Stimulated activated memory B cell treated with anti-CD40 and anti-IgM and Interleukin-4, amounts not matched to agents 10 μg/mL and 1 μg/mL and 100 μg/mL, for 72 hours (primary cell): ENCODE results near the gene CYB5R3.
A peak's percentile ranks its signal among the peaks of the same experiment; 100 is the strongest.

Experiments used
- ATAC-seq: fragments of 150-1000 bp; cut with Tn5 transposase; 2 replicates; pipeline ENCODE4 v1.10.0; 2021
- H3K27ac Mint-ChIP-seq: one replicate; pipeline ENCODE4 v1.8.0; 2022; ENCODE audit warnings: mild to moderate bottlenecking, mixed read lengths
- H3K27me3 Mint-ChIP-seq: one replicate; pipeline ENCODE4 v1.8.0; 2022; ENCODE audit warnings: mixed read lengths
- H3K36me3 Mint-ChIP-seq: one replicate; pipeline ENCODE4 v1.8.0; 2022; ENCODE audit warnings: mixed read lengths
- H3K4me1 Mint-ChIP-seq: one replicate; pipeline ENCODE4 v1.8.0; 2022; ENCODE audit warnings: mixed read lengths
- H3K4me3 Mint-ChIP-seq: one replicate; pipeline ENCODE4 v1.8.0; 2022; ENCODE audit warnings: mild to moderate bottlenecking, moderate library complexity, mixed read lengths
- H3K9me3 Mint-ChIP-seq: one replicate; pipeline ENCODE4 v1.8.0; 2022; ENCODE audit warnings: mixed read lengths

The CYB5R3 gene

DNA sequence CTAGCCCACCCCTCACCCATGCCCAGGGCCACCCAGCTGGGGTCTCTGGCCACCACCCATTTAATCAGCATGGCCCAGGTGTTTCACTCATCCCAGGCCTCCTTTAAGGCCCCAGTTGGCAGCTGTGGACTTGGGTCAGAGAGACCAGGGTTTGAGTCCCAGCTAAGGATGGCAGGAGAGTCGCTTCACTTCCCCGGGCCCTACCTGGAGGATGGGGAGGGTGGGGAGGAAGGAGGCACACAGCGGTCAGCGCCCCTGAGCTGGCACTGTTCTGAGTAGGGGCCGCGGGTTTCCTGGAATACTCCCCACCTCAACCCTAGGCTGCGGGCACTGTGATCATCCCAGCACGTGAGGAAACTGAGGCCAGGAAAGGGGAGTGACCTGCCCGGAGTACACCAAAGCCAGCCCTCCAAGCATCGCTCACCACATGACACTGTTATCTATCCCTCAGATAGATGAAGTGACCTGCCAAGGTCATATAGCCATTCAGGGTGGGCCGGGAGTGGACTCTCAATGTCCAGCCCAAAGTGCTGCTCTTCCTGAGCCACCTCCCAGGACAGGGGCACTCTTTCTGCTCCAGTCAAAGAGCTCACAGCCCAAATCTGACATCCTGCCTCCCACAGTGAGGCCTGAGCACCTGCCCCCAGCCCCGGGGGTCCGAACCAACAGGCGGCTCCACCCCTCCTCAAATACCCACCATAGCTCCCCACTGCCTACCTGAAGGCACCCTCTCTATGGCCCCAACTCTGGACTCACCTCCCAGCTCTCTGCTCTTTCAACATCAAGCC lies 5.4 kb downstream of the CYB5R3 start:
- peak overlapping the region; percentile 85 for H3K27ac Mint-ChIP-seq

DNA sequence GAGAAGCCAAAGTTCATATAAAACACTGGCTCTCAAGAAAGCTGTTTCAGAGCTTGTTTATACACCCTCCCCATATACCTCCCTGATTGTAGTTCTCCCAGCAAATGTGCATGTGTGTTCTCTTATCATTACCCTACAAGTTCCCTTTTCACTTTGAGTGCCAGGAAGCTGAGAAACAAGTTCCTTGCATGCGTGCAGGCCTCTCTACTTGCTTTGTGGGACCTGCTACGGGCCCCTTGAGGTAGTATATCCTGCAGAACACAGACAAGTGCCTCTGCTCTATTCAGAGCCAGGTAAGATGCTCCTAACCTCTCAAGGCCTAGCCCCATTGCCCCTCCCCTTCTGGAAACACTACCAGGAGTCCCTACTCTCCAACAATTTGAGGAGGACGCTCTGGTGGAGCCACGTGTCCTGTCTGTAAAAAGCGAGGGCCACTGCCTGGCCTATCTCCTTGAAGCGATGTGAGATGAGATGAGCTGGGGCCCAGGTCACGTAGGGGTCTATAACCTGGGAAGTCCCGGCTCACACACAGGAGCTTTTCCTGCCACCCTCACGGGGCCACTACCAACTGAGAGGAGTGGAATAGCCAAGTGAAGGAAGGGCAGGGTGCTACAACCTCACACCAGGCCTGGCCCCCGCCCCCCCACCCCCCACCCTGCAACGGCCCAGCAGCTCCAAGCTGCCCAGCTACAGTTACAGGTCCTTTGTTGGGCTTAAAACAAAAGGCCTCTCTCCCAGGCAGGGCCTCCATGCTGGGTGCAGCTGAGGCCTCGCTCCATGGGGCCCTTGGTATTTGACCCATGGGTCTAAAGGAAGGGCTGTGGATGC lies 6.2 kb downstream of the CYB5R3 start:
- peaks cover 6% of the 10 kb centered on the region for H3K36me3 Mint-ChIP-seq

More for the DNA sequence above, 5.4 kb downstream of the CYB5R3 start:
- H3K36me3 Mint-ChIP-seq, result peaks cover 6% of the 10 kb centered on the region
- no peaks in the 10 kb centered on the region for H3K9me3 Mint-ChIP-seq
- H3K27me3 Mint-ChIP-seq, result no peaks in the 10 kb centered on the region
- no peak overlapping the region for H3K4me3 Mint-ChIP-seq
- ATAC-seq, result no peak
- peaks cover 66% of the 10 kb centered on the region for H3K4me1 Mint-ChIP-seq

DNA sequence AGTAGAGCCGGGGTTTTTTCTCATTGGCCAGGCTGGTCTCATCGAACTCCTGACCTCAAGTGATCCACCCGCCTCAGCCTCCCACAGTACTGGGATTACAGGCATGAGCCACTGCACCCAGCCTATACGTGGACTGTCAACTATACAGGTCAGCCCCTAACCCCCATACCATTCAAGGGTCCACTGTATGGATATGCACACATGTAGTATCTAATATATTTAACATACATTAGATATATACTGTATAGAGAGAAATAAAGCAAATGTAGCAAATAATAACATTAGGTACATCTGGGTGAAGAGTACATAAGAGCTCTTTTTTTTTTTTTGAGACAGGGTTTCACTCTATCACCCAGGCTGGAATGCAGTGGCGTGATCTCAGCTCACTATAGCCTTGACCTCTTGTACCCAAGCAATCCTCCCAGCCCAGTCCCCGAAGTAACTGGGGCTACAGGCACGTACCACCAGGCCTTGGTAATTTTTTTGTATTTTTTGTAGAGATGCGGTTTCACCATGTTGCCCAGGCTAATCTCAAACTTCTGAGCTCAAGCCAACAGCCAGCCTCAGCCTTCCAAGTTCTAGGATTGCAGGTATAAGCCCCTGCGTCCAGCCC lies 7.3 kb downstream of the CYB5R3 start:
- Mint-ChIP-seq H3K36me3 (peaks cover 6% of the 10 kb centered on the region), H3K4me3 (no peak overlapping the region), H3K27me3 (no peaks in the 10 kb centered on the region), H3K4me1 (peaks cover 50% of the 10 kb centered on the region), H3K9me3 (no peaks in the 10 kb centered on the region), H3K27ac (peak overlapping the region; percentile 72)
- no peak for ATAC-seq

More for the DNA sequence above, 6.2 kb downstream of the CYB5R3 start:
- peak; percentile 86 for ATAC-seq
- peaks cover 60% of the 10 kb centered on the region for H3K4me1 Mint-ChIP-seq
- H3K9me3 Mint-ChIP-seq, result no peaks in the 10 kb centered on the region
- H3K27ac Mint-ChIP-seq, result peak overlapping the region; percentile 72
- no peak overlapping the region for H3K4me3 Mint-ChIP-seq
- no peaks in the 10 kb centered on the region for H3K27me3 Mint-ChIP-seq

DNA sequence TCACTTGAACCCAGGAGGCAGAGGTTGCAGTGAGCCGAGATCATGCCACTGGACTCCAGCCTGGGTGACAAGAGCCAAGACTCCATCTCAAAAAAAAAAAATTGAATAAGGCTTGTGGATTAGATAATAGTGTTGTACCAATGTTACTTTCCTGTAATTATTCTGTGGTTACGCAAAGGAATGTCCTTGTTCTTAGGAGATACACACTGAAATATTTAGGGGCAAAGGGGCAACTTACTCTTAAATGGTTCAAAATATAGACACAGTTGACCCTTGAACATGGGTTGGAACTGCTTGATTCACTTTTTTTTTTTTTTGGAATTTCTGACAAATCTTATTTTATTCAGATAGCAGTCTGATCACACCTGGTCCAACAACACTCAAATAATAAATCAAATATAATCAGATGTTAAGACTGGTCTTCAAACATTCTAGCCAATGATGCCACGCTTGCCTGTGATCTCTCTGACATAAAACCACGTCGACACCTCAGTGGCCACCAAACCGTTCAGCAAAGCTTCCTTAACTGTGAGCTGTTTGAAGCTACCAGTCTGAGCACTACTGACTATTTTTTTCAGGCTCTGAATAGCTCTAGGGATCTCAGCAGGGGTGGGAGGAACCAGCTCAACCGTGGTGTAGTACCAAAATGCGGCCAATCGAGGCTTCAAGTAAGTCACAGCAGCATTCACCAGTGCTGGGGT lies 9.5 kb downstream of the CYB5R3 start:
- H3K36me3 Mint-ChIP-seq, result peaks cover 16% of the 10 kb centered on the region

DNA sequence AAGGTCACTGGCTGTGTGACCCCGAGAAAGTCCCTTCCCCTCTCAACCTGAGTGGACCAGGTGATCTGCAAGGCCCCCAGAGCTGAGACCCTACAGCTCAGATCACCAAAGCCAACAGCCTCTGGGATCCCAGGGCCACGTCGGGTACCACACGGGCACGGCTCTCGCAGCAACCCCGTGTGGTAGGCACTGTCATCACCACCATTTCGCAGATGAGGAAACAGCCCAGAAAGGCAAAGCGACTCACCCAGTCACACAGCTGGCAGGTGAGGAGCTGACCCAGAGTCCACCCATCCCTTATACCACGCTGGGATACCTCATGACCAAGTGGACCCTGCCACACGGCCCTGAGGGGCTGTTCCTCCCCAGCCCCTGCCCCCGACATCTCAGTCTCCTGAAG lies 11.6 kb downstream of the CYB5R3 start:
- peaks cover 11% of the 10 kb centered on the region for H3K4me1 Mint-ChIP-seq
- H3K27ac Mint-ChIP-seq, result no peak overlapping the region
- H3K4me3 Mint-ChIP-seq, result no peak overlapping the region
- no peaks in the 10 kb centered on the region for H3K9me3 Mint-ChIP-seq
- no peak for ATAC-seq
- H3K36me3 Mint-ChIP-seq, result peaks cover 25% of the 10 kb centered on the region
- H3K27me3 Mint-ChIP-seq, result no peaks in the 10 kb centered on the region

More for the DNA sequence above, 9.5 kb downstream of the CYB5R3 start:
- ATAC-seq, result no peak
- Mint-ChIP-seq H3K9me3 (no peaks in the 10 kb centered on the region), H3K27me3 (no peaks in the 10 kb centered on the region), H3K27ac (no peak overlapping the region), H3K4me1 (peaks cover 28% of the 10 kb centered on the region), H3K4me3 (no peak overlapping the region)

DNA sequence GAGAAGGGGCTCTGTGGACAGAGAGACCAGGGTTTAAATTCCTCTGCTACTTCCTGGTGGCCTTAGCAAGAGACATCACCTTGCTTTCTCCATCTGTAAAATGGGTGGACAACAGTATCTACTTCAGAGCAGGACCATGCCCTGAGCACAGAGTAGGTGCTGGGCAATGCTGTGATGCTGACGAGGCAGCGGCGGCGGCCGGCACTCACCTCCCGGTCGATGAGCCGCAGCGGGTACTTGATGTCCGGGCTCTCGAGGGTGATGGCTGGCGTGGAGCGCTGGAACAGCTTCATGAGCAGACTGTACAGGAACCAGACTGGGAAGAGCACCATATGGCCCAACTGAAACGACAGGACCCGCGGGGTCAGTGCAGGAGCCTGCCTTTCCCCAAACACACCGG lies 12.7 kb downstream of the CYB5R3 start:
- H3K36me3 Mint-ChIP-seq, result peaks cover 35% of the 10 kb centered on the region
- no peak overlapping the region for H3K27ac Mint-ChIP-seq
- ATAC-seq, result no peak
- no peak overlapping the region for H3K4me3 Mint-ChIP-seq
- H3K27me3 Mint-ChIP-seq, result no peaks in the 10 kb centered on the region
- no peaks in the 10 kb centered on the region for H3K9me3 Mint-ChIP-seq
- H3K4me1 Mint-ChIP-seq, result peaks cover 8% of the 10 kb centered on the region

DNA sequence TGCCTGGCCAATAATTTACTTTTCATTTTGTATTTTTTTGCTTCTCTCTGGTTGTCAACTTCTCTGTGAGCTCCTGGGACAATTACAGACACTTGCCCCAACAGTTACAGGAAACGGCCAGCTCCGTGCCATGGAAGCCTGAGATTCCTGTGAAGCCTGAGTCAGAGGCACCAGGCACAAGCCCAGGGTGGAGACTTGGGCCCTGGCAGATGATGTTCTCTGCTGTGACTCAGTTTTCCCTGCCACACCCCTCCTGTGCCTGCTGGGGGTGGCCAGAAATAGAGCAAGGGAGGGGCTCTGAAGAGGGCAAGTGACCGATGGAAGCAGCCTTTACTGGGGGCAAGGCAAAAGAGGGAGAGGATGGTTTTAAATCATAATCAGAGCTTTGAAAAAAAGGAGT lies 13.7 kb downstream of the CYB5R3 start:
- Mint-ChIP-seq H3K27ac (no peak overlapping the region), H3K4me3 (no peak overlapping the region), H3K4me1 (peaks cover 3% of the 10 kb centered on the region), H3K36me3 (peaks cover 38% of the 10 kb centered on the region), H3K27me3 (no peaks in the 10 kb centered on the region), H3K9me3 (no peaks in the 10 kb centered on the region)
- ATAC-seq, result no peak

DNA sequence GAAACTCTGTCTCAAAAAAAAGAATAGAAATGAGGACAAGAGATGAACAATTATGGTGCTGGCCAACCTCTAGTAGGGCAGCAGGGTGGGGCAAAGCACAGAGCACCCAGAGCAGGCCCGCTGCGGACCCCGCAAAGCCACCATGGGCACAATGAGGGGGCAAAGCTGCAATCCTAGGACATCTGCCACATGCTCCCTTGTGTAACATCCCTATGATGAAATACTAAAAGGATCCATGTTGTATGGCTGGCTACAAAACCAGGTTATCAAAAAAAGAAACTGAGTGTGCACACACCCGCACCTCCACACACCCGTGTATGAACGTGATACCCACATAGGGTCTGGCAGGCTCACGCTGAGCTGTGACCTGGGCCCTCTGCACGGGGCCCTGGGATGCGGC lies 16.2 kb downstream of the CYB5R3 start:
- Mint-ChIP-seq H3K4me1 (no peaks in the 10 kb centered on the region), H3K9me3 (no peaks in the 10 kb centered on the region), H3K27me3 (no peaks in the 10 kb centered on the region), H3K36me3 (peaks cover 57% of the 10 kb centered on the region), H3K27ac (no peak overlapping the region), H3K4me3 (no peak overlapping the region)
- ATAC-seq, result no peak

DNA sequence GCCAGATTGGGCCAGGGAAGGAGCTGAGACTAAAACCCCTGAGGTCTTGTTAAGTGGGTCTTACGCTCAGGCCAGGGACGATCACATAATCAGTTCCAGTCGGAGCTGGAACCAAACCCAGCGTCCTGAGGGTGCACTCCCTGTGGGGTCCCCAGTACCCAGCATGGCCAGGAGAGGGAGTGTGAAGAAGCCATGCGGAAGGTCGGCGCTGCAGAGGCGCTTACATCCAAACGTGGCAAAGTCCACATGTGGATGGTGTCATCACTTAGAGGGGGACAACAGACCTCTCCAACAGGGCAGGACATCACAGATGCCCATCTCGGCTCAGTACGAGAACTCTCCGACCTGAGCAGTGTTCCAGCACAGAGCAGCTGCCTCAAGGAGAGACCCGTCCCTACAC lies 17.1 kb downstream of the CYB5R3 start:
- Mint-ChIP-seq H3K27me3 (no peaks in the 10 kb centered on the region), H3K4me3 (no peak overlapping the region), H3K4me1 (no peaks in the 10 kb centered on the region), H3K36me3 (peaks cover 58% of the 10 kb centered on the region), H3K27ac (no peak overlapping the region), H3K9me3 (no peaks in the 10 kb centered on the region)
- ATAC-seq, result no peak

DNA sequence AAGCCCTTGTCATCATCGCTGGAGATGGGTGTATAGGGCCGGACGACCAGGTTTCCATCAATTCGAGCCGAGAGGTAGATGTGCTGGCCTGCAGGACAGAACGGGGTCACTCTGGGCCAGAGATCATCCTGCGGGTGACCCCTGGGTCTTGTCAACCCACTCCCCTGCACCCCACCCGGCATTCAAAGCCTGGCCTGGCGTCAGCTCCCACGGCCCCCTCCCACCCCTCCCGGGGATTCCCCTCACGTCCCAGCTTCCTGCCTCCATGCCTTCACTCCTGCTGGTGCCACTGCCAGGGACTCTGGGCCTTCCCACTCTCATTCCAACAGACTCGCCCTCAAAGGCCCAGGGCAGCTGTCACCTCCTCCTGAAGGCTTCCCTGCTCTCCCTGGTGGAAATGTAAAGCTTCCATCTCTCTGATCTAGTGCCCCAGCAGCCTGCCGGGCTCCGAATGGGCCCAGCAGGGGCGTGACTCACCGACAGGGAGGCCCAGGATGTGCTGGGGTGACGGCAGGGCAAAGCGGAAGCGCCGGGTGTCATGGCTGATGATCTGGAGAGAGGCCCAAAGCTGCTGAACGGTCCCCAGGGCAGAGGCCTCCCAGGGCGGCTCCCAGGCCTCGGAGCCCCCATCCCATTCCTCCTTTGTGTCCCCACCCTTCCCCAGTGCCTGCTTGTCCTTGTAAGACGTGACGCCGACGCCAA lies 18.1 kb downstream of the CYB5R3 start:
- Mint-ChIP-seq H3K9me3 (no peaks in the 10 kb centered on the region), H3K27ac (no peak overlapping the region), H3K27me3 (no peaks in the 10 kb centered on the region), H3K36me3 (peaks cover 63% of the 10 kb centered on the region), H3K4me1 (no peaks in the 10 kb centered on the region), H3K4me3 (no peak overlapping the region)
- no peak for ATAC-seq

DNA sequence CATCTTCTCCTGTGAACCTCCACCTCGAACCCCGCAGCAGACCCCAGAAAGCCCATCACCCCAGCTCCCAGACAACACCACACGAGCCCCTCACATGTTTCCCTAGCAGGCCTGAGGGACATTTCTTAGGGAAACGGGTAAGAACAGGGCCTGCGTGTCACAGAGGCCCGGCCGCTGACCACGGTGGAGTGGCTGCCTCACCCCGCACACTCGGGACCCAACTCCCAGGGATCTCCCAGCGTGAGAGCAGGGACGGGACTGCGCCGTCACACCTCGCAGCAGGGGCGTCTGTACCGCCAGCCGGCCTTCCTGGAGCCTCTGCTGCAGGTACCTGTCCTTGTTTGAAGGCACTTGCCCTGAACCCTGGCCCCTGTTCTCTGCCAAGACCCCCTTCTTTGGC lies 19.0 kb downstream of the CYB5R3 start:
- H3K9me3 Mint-ChIP-seq, result no peaks in the 10 kb centered on the region
- H3K4me1 Mint-ChIP-seq, result no peaks in the 10 kb centered on the region
- H3K4me3 Mint-ChIP-seq, result no peak overlapping the region
- ATAC-seq, result no peak
- no peaks in the 10 kb centered on the region for H3K27me3 Mint-ChIP-seq
- peaks cover 56% of the 10 kb centered on the region for H3K36me3 Mint-ChIP-seq
- H3K27ac Mint-ChIP-seq, result no peak overlapping the region

DNA sequence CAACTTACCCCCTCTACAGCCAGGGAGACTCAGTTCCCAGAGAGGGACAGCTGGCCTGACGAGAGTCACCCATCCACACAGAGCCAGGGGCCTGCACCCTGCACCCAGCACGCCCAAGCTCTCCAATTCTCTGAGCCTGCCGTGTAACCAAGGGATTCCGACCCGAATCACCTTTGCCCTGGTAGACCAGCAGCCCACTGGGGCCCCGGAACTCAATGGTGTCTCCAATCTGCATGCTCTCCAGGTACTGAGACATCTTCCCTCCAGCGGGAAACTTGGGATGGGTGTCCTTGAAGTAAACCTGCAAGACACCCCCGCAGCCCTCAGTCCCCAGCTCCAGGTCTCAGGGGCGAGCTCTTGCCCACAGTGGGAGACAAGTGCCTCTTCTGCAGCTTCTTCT lies 21.2 kb downstream of the CYB5R3 start:
- H3K36me3 Mint-ChIP-seq, result peaks cover 58% of the 10 kb centered on the region
- peaks cover 18% of the 10 kb centered on the region for H3K4me1 Mint-ChIP-seq
- ATAC-seq, result no peak
- H3K9me3 Mint-ChIP-seq, result no peaks in the 10 kb centered on the region
- no peaks in the 10 kb centered on the region for H3K27me3 Mint-ChIP-seq
- no peak overlapping the region for H3K27ac Mint-ChIP-seq
- H3K4me3 Mint-ChIP-seq, result no peak overlapping the region

DNA sequence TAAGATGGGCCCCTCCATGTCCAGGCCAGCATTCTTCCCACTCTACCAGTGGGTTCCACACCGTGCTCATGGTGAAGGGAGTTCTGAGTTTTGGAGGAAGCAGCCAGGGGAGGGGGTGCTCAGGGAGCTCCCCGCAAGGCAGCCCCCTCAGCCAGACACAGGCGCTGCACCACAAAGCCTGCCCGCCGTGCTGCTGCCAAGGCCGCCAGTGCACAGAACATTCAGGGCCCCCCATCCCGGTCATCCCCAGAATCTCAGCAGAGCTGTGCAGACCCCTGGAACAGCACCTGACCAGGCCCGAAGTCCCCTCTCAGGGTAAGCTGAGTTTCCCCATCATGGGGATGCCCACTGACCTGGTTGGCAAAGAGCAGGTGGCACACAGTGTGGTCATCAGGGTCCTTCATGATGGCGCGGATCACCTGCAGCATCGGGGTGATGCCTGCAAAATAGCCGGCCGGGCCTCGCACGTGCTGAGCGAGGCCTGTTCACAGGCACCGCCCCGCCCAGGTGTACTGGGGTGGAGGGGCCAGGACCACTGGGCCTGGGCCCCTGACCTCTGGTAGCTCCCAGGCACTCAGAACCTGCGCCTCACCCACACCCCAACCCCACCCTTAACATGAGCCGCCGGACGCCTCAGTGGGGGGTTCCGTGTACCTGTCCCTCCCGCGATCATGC lies 22.1 kb downstream of the CYB5R3 start:
- no peak overlapping the region for H3K27ac Mint-ChIP-seq

DNA sequence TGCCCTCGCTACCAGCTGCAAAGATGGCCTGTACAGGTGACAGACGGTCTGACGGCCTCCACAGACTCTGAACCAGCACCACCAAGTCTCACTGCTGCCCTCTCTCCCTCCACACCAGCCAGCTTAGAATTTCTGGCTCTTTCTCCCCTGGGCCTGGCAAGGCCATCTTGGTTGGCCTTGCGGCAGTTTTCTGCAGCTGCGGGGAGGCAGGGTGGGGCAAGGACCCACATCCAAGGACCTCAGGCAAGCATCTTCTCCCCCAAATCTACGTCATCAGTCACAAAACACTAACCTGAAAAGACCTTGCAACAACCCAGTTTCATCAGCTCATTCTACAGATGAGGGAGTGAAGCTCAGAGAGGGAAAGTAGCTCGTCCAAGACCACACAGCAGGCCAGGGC lies 22.8 kb downstream of the CYB5R3 start:
- H3K4me3 Mint-ChIP-seq, result no peak overlapping the region

More for the DNA sequence above, 22.1 kb downstream of the CYB5R3 start:
- Mint-ChIP-seq H3K9me3 (no peaks in the 10 kb centered on the region), H3K4me1 (peaks cover 27% of the 10 kb centered on the region), H3K36me3 (peaks cover 51% of the 10 kb centered on the region), H3K4me3 (no peak overlapping the region), H3K27me3 (no peaks in the 10 kb centered on the region)
- no peak for ATAC-seq

More for the DNA sequence above, 22.8 kb downstream of the CYB5R3 start:
- ATAC-seq, result no peak
- H3K36me3 Mint-ChIP-seq, result peaks cover 44% of the 10 kb centered on the region
- H3K27me3 Mint-ChIP-seq, result no peaks in the 10 kb centered on the region
- H3K4me1 Mint-ChIP-seq, result peaks cover 33% of the 10 kb centered on the region
- no peaks in the 10 kb centered on the region for H3K9me3 Mint-ChIP-seq
- no peak overlapping the region for H3K27ac Mint-ChIP-seq
